ENCODE data around the gene FBLN5.

DNA sequence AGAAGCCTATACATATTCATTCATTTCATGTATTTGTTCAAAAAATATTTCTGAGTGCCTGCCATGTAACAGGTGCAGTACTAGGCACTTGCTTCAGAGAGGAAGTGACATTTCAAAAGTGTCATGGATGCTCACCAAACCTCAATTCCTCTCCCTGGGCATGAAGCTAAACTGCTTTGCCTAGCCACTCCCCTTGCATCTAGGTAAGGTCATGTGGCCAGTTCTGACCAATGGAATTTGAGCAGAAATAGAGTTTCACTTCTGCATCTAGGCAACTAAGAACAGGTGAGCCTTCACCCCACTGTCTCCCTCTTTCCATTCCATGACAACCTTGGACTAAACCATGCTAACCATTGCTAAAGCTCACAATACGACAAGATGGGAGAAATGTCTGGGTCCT lies 107.7 kb downstream of the FBLN5 start:
- no peak for TF ChIP-seq CTCF (IDR thresholded peaks at IDR 0.05)
- no peak for TF ChIP-seq POLR2A (IDR thresholded peaks at IDR 0.05)
- no peak for TF ChIP-seq EP300 (IDR thresholded peaks at IDR 0.05)
